ENCODE measurements around the gene USP47.
A peak's percentile ranks its signal among the peaks of the same experiment; 100 is the strongest.

Gene USP47

GRCh38 chr11:11915625-11916024 is 73.9 kb downstream of the USP47 start:
- TF ChIP-seq CTCF (IDR thresholded peaks at IDR 0.05; ENCODE audit: low read depth, low read length) (no peak), MYC (IDR thresholded peaks at IDR 0.05; ENCODE audit: low read depth, low read length) (no peak), POLR2A (IDR thresholded peaks at IDR 0.05; ENCODE audit: extremely low read depth, insufficient read length) (no peak), MAX (IDR thresholded peaks at IDR 0.05; ENCODE audit: low read depth, low read length) (no peak)
- H3K4me3 ChIP-seq (ENCODE audit: low read depth, low read length), result no peak overlapping the region
- DNase-seq (ENCODE audit: low read depth), result no peak

GRCh38 chr11:11916981-11917399 is 75.2 kb downstream of the USP47 start:
- TF ChIP-seq CTCF (IDR thresholded peaks at IDR 0.05; ENCODE audit: low read depth, low read length) (no peak), POLR2A (IDR thresholded peaks at IDR 0.05; ENCODE audit: extremely low read depth, insufficient read length) (no peak), MAX (IDR thresholded peaks at IDR 0.05; ENCODE audit: low read depth, low read length) (no peak), MYC (IDR thresholded peaks at IDR 0.05; ENCODE audit: low read depth, low read length) (no peak)
- no peak for DNase-seq (ENCODE audit: low read depth)
- no peak overlapping the region for H3K4me3 ChIP-seq (ENCODE audit: low read depth, low read length)

- no peak for DNase-seq (ENCODE audit: low read depth)
- no peak overlapping the region for H3K4me3 ChIP-seq (ENCODE audit: low read depth, low read length)
- no peak for TF ChIP-seq POLR2A (IDR thresholded peaks at IDR 0.05; ENCODE audit: extremely low read depth, insufficient read length)
Measured at GRCh38 chr11:11923828-11924227, 82.1 kb downstream of the USP47 start.

- H3K4me3 ChIP-seq (ENCODE audit: low read depth, low read length), result no peak overlapping the region
- no peak for DNase-seq (ENCODE audit: low read depth)
- TF ChIP-seq MAX (IDR thresholded peaks at IDR 0.05; ENCODE audit: low read depth, low read length) (no peak), MYC (IDR thresholded peaks at IDR 0.05; ENCODE audit: low read depth, low read length) (no peak), CTCF (IDR thresholded peaks at IDR 0.05; ENCODE audit: low read depth, low read length) (no peak), POLR2A (IDR thresholded peaks at IDR 0.05; ENCODE audit: extremely low read depth, insufficient read length) (no peak)
Measured at GRCh38 chr11:11929920-11930319, 88.1 kb downstream of the USP47 start.

GRCh38 chr11:11931461-11932055 is 89.8 kb downstream of the USP47 start:
- TF ChIP-seq CTCF (IDR thresholded peaks at IDR 0.05; ENCODE audit: low read depth, low read length), result peak; percentile 42
- TF ChIP-seq MAX (IDR thresholded peaks at IDR 0.05; ENCODE audit: low read depth, low read length), result no peak
- no peak for TF ChIP-seq MYC (IDR thresholded peaks at IDR 0.05; ENCODE audit: low read depth, low read length)
- no peak for TF ChIP-seq POLR2A (IDR thresholded peaks at IDR 0.05; ENCODE audit: extremely low read depth, insufficient read length)
- DNase-seq (ENCODE audit: low read depth), result peak; percentile 54

GRCh38 chr11:11935536-11935935 is 93.8 kb downstream of the USP47 start:
- TF ChIP-seq MAX (IDR thresholded peaks at IDR 0.05; ENCODE audit: low read depth, low read length), result no peak
- no peak for TF ChIP-seq POLR2A (IDR thresholded peaks at IDR 0.05; ENCODE audit: extremely low read depth, insufficient read length)
- no peak for TF ChIP-seq MYC (IDR thresholded peaks at IDR 0.05; ENCODE audit: low read depth, low read length)
- no peak for TF ChIP-seq CTCF (IDR thresholded peaks at IDR 0.05; ENCODE audit: low read depth, low read length)
- DNase-seq (ENCODE audit: low read depth), result no peak
- H3K4me3 ChIP-seq (ENCODE audit: low read depth, low read length), result no peak overlapping the region

More at GRCh38 chr11:11931461-11932055, 89.8 kb downstream of the USP47 start:
- H3K4me3 ChIP-seq (ENCODE audit: low read depth, low read length), result no peak overlapping the region
